Stimulated activated CD8-positive, alpha-beta memory T cell treated with anti-CD3 and anti-CD28 coated beads, Interleukin-12 subunit alpha, Interleukin-12 subunit beta, amount 100 ng/mL, for 24 hours (primary cell): ENCODE data around the gene CYB561.
A peak's percentile ranks its signal among the peaks of the same experiment; 100 is the strongest.

Source experiments
- DNase-seq: peaks from one replicate; pipeline ENCODE4 v3.0.0-alpha.2; 2020; ENCODE audit errors: extremely low read depth

The CYB561 gene

GRCh38 chr17:63451150-63451549 lies 5.0 kb upstream of the CYB561 start:
- no peak for DNase-seq

GRCh38 chr17:63450551-63450950 lies 4.4 kb upstream of the CYB561 start:
- no peak for DNase-seq

GRCh38 chr17:63448655-63449054 lies 2.5 kb upstream of the CYB561 start:
- no peak for DNase-seq

GRCh38 chr17:63447471-63448009 lies 1.4 kb upstream of the CYB561 start:
- no peak for DNase-seq

- DNase-seq, result peak; percentile 10
Measured at GRCh38 chr17:63446753-63447470, 806 bp upstream of the CYB561 start.

GRCh38 chr17:63445571-63445953 lies 544 bp downstream of the CYB561 start:
- DNase-seq, result no peak

- DNase-seq, result no peak
Measured at GRCh38 chr17:63445065-63445464, 1.0 kb downstream of the CYB561 start.

GRCh38 chr17:63444457-63444856 lies 1.6 kb downstream of the CYB561 start:
- no peak for DNase-seq

- no peak for DNase-seq
Measured at GRCh38 chr17:63443053-63443452, 3.1 kb downstream of the CYB561 start.

GRCh38 chr17:63442549-63443035 lies 3.5 kb downstream of the CYB561 start:
- no peak for DNase-seq

- DNase-seq, result no peak
Measured at GRCh38 chr17:63442074-63442473, 4.0 kb downstream of the CYB561 start.

GRCh38 chr17:63441654-63442053 lies 4.5 kb downstream of the CYB561 start:
- no peak for DNase-seq

- no peak for DNase-seq
Measured at GRCh38 chr17:63440770-63441335, 5.3 kb downstream of the CYB561 start.

- DNase-seq, result no peak
Measured at GRCh38 chr17:63440127-63440769, 5.9 kb downstream of the CYB561 start.

- DNase-seq, result no peak
Measured at GRCh38 chr17:63439687-63440086, 6.4 kb downstream of the CYB561 start.

- no peak for DNase-seq
Measured at GRCh38 chr17:63438092-63439051, 7.7 kb downstream of the CYB561 start.

- no peak for DNase-seq
Measured at GRCh38 chr17:63437287-63438091, 8.6 kb downstream of the CYB561 start.

GRCh38 chr17:63436523-63437110 lies 9.5 kb downstream of the CYB561 start:
- DNase-seq, result no peak

- no peak for DNase-seq
Measured at GRCh38 chr17:63435681-63436522, 10.2 kb downstream of the CYB561 start.
